Measurements from ENCODE around the gene E2F4. TPM values are rescaled to one million over a fixed set of nuclear protein-coding genes. Genes with fewer than 3 reads are reported as not detected.
A peak's percentile ranks its signal among the peaks of the same experiment; 100 is the strongest.

E2F4 gene
- total and polyA plus RNA-seq, 2 of the 13 experiments (the other 11 are each of a cell fraction or from before 2014, with no cell fraction given): 84.8 to 91.2 TPM

DNA sequence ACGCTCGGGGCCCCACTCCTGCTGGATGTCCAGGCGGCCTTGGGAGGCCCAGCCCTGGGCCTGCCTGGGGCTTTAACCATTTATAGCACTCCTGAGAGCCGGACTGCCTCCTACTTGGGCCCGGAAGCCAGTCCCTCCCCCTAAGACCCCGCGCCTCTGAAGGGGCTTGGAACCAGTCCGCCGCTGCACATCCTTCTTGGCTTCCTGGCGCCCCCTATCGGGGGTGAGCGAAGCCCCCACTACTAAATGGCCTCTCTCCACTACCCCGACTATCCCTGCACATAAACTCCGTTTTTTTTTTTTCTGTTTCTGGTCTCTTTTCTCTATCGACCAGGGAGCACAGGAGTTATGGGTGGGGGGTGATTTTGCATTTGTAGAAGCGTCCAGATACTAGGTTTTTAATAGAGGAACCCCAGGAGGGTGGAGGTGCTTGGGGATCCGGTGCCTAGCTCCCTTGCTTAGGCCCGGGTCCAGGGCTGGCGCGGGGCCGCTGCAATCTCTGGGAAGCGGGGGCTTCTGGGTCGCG is 22.2 kb upstream of the E2F4 start (continued):
- TF ChIP-seq, protein P1, sequence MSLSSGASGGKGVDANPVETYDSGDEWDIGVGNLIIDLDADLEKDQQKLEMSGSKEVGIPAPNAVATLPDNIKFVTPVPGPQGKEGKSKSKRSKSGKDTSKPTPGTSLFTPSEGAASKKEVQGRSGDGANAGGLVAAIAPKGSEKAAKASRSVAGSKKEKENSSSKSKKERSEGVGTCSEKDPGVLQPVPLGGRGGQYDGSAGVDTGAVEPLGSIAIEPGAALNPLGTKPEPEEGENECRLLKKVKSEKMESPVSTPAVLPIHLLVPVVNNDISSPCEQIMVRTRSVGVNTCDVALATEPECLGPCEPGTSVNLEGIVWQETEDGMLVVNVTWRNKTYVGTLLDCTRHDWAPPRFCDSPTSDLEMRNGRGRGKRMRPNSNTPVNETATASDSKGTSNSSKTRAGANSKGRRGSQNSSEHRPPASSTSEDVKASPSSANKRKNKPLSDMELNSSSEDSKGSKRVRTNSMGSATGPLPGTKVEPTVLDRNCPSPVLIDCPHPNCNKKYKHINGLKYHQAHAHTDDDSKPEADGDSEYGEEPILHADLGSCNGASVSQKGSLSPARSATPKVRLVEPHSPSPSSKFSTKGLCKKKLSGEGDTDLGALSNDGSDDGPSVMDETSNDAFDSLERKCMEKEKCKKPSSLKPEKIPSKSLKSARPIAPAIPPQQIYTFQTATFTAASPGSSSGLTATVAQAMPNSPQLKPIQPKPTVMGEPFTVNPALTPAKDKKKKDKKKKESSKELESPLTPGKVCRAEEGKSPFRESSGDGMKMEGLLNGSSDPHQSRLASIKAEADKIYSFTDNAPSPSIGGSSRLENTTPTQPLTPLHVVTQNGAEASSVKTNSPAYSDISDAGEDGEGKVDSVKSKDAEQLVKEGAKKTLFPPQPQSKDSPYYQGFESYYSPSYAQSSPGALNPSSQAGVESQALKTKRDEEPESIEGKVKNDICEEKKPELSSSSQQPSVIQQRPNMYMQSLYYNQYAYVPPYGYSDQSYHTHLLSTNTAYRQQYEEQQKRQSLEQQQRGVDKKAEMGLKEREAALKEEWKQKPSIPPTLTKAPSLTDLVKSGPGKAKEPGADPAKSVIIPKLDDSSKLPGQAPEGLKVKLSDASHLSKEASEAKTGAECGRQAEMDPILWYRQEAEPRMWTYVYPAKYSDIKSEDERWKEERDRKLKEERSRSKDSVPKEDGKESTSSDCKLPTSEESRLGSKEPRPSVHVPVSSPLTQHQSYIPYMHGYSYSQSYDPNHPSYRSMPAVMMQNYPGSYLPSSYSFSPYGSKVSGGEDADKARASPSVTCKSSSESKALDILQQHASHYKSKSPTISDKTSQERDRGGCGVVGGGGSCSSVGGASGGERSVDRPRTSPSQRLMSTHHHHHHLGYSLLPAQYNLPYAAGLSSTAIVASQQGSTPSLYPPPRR (CRISPR knock-in tag; IDR thresholded peaks at IDR 0.05; ENCODE audit: borderline replicate concordance): no peak; the same call in 1 of the 2 replicates
- TF ChIP-seq ZNF17 (CRISPR knock-in tag; IDR thresholded peaks at IDR 0.05) (no peak), MAZ (IDR thresholded peaks at IDR 0.05; ENCODE audit: borderline replicate concordance, low read depth, low read length) (0 out of 2 replicates have a peak, but pooled peaks have one; percentile 36), MAZ (CRISPR knock-in tag; IDR thresholded peaks at IDR 0.05; ENCODE audit: low read depth) (no peak), AHR (CRISPR knock-in tag; IDR thresholded peaks at IDR 0.05) (no peak; the same call in 1 of the 2 replicates), ZMYM2 (CRISPR knock-in tag; IDR thresholded peaks at IDR 0.05) (peak; percentile 75; the same call in 1 of the 2 replicates), SRSF4 (IDR thresholded peaks at IDR 0.05; ENCODE audit: low read depth, low read length, poor library complexity, severe bottlenecking) (no peak), U2AF1 (optimal IDR thresholded peaks at IDR 0.05; ENCODE audit: low read depth, low read length) (peak; percentile 34), MZF1 (CRISPR knock-in tag; IDR thresholded peaks at IDR 0.05; ENCODE audit: borderline replicate concordance) (no peak), GTF3A (CRISPR knock-in tag; conservative IDR thresholded peaks at IDR 0.05) (0 out of 2 replicates have a peak, but pooled peaks have one; percentile 56), ZNF674 (CRISPR knock-in tag; IDR thresholded peaks at IDR 0.05; ENCODE audit: low read depth) (no peak), SOX13 (IDR thresholded peaks at IDR 0.05) (no peak), SOX13 (CRISPR knock-in tag; conservative IDR thresholded peaks at IDR 0.05 in 1 of 2, IDR thresholded peaks at IDR 0.05 in 1 of 2) (no peak), DMAP1 (CRISPR knock-in tag; IDR thresholded peaks at IDR 0.05) (no peak), SRY (CRISPR knock-in tag; IDR thresholded peaks at IDR 0.05) (peak; percentile 38; the same call in 1 of the 2 replicates), ZNF775 (CRISPR knock-in tag; IDR thresholded peaks at IDR 0.05; ENCODE audit: borderline replicate concordance) (0 out of 2 replicates have a peak, but pooled peaks have one; percentile 49), SMC3 (IDR thresholded peaks at IDR 0.05; ENCODE audit: low read length) (peak; percentile 23; the same call in 1 of the 2 replicates), RCOR2 (CRISPR knock-in tag; IDR thresholded peaks at IDR 0.05) (peak; percentile 10; the same call in 1 of the 2 replicates), MEIS1 (CRISPR knock-in tag; IDR thresholded peaks at IDR 0.05; ENCODE audit: borderline replicate concordance) (peak; percentile 53; the same call in 1 of the 2 replicates), ZNF543 (CRISPR knock-in tag; IDR thresholded peaks at IDR 0.05) (peak; percentile 56; the same call in 1 of the 2 replicates), ARHGAP35 (CRISPR knock-in tag; IDR thresholded peaks at IDR 0.05; ENCODE audit: borderline replicate concordance) (0 out of 2 replicates have a peak, but pooled peaks have one; percentile 43), NCOA5 (CRISPR knock-in tag; IDR thresholded peaks at IDR 0.05) (no peak), ZNF20 (CRISPR knock-in tag; IDR thresholded peaks at IDR 0.05) (no peak), MXI1 (IDR thresholded peaks at IDR 0.05; ENCODE audit: borderline replicate concordance, low read depth, low read length) (no peak), MIER3 (CRISPR knock-in tag; IDR thresholded peaks at IDR 0.05; ENCODE audit: borderline replicate concordance) (0 out of 2 replicates have a peak, but pooled peaks have one; percentile 27)
